Keratinocyte (primary cell): Measurements from ENCODE around the gene KATNA1.
A peak's percentile ranks its signal among the peaks of the same experiment; 100 is the strongest.

ENCODE experiments used
- EZH2 ChIP-seq: IDR thresholded peaks from one replicate; pipeline ENCODE4 v1.6.1; 2012; ENCODE audit warnings: inconsistent platforms, mild to moderate bottlenecking, low read length, moderate library complexity
- TF ChIP-seq, protein P1 (sequence below), 3 experiments: IDR thresholded peaks in 1 of 3; conservative IDR thresholded peaks in 1 of 3; optimal IDR thresholded peaks in 1 of 3; 2 replicates in 2 of 3; 3 replicates in 1 of 3; pipeline versions ENCODE3 to v1.5.1; 2011; ENCODE audit warnings: low read length in 3 of 3, mild to moderate bottlenecking in 3 of 3, moderate library complexity in 2 of 3, control low read depth in 1 of 3, inconsistent platforms in 1 of 3; ENCODE audit not compliant: insufficient read depth in 2 of 3; ENCODE audit errors: extremely low read depth in 1 of 3

DNA sequence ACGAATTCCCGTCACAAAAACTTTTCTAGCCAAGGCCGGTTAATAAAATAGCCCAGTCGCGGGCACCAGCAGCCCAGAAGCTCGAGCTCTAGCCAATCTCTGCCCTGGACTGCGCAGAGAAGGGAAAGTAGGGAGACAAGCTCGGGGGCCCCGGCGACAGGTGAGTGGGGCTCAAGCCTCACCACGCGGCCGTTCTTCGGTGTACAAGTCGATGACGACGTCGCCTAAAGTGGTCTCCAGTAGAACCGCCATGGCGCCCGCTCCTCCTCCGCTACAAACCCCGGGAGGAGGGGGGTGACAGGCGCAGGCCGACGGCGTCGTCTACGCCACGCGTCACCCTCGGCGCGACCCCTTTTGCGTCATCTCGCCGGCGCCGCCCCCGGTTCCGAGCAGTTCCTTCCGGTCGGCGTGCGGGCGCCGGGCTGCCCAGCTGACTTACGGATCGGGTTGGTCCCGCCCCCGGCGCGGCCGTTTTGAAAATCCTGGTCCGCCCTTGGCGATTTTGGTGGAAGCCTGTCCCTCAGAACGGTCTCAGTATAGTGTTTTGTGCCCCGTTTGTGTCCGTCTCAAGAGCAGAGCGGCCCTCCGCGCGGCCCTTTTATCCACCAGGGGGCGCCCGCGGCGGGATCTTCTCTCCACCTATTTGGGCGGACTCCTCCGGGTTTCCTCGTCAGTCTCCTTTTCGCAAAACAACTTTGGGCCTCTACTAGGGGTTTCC, 102.6 kb downstream of the KATNA1 start, which contains the start of gene PPIL4:
- TF ChIP-seq, protein P1, sequence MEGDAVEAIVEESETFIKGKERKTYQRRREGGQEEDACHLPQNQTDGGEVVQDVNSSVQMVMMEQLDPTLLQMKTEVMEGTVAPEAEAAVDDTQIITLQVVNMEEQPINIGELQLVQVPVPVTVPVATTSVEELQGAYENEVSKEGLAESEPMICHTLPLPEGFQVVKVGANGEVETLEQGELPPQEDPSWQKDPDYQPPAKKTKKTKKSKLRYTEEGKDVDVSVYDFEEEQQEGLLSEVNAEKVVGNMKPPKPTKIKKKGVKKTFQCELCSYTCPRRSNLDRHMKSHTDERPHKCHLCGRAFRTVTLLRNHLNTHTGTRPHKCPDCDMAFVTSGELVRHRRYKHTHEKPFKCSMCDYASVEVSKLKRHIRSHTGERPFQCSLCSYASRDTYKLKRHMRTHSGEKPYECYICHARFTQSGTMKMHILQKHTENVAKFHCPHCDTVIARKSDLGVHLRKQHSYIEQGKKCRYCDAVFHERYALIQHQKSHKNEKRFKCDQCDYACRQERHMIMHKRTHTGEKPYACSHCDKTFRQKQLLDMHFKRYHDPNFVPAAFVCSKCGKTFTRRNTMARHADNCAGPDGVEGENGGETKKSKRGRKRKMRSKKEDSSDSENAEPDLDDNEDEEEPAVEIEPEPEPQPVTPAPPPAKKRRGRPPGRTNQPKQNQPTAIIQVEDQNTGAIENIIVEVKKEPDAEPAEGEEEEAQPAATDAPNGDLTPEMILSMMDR (optimal IDR thresholded peaks at IDR 0.05 in 1 of 3, IDR thresholded peaks at IDR 0.05 in 1 of 3, conservative IDR thresholded peaks at IDR 0.05 in 1 of 3; ENCODE audit: extremely low read depth in 1 of 3, insufficient read depth in 2 of 3, low read length in 3 of 3) = peak; percentile 65 to 88 (median 82)
- TF ChIP-seq EZH2 = no peak
